Suprapubic skin (tissue), 4 donors: ENCODE data around the gene DCDC2.

Source experiments
- EP300 ChIP-seq: sonication (generic); formaldehyde crosslinking; IDR thresholded peaks from one replicate; pipeline ENCODE4 v1.6.1; 2017; ENCODE audit warnings: antibody characterized with exemption
- POLR2A ChIP-seq, 2 donors: fragments of 450-650 bp; IDR thresholded peaks; one replicate each; pipeline ENCODE4 v1.6.1; 2017; ENCODE audit warnings: antibody characterized with exemption in 2 of 2, mild to moderate bottlenecking in 2 of 2, moderate library complexity in 2 of 2
- POLR2AphosphoS5 ChIP-seq, 3 donors: sonication (generic); formaldehyde crosslinking; IDR thresholded peaks; one replicate each; pipeline ENCODE4 v1.6.1; 2017; ENCODE audit warnings: antibody characterized with exemption in 3 of 3
- TF ChIP-seq, protein P1 (sequence below), 2 donors: fragments of 200-600 bp in 1 of 2; fragments of 450-650 bp in 1 of 2; sonication (generic) in 1 of 2; IDR thresholded peaks; one replicate each; pipeline ENCODE4 v1.5.1; 2016 to 2019; ENCODE audit warnings: antibody characterized with exemption in 2 of 2, mild to moderate bottlenecking in 1 of 2, moderate library complexity in 1 of 2

DNA sequence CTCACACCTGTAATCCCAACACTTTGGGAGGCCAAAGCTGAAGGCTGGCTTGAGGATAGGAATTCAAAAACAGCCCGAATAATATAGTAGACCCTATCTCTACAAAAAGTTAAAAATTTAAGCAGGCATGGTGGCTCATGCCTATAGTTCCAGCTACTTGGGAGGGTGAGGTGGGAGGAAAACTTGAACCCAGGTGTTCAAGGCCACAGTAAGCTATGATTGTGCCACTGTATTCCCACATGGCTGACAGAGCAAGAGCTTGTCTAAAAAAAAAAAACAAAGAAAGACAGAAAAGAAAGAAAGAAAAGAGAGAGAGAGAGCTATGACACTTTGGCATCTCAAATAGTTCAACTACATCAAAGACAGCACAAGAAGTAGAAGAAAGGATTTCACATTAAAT lies 33.2 kb downstream of the DCDC2 start:
- TF ChIP-seq EP300, result no peak
- TF ChIP-seq, protein P1, sequence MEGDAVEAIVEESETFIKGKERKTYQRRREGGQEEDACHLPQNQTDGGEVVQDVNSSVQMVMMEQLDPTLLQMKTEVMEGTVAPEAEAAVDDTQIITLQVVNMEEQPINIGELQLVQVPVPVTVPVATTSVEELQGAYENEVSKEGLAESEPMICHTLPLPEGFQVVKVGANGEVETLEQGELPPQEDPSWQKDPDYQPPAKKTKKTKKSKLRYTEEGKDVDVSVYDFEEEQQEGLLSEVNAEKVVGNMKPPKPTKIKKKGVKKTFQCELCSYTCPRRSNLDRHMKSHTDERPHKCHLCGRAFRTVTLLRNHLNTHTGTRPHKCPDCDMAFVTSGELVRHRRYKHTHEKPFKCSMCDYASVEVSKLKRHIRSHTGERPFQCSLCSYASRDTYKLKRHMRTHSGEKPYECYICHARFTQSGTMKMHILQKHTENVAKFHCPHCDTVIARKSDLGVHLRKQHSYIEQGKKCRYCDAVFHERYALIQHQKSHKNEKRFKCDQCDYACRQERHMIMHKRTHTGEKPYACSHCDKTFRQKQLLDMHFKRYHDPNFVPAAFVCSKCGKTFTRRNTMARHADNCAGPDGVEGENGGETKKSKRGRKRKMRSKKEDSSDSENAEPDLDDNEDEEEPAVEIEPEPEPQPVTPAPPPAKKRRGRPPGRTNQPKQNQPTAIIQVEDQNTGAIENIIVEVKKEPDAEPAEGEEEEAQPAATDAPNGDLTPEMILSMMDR (IDR thresholded peaks at IDR 0.05), result no peak
- TF ChIP-seq POLR2AphosphoS5 (IDR thresholded peaks at IDR 0.05), result no peak
- no peak for TF ChIP-seq POLR2A (IDR thresholded peaks at IDR 0.05)
